ENCODE results near the gene C20orf204. TPM values are rescaled to one million over a fixed set of nuclear protein-coding genes. Genes with fewer than 3 reads are reported as not detected.

Gene C20orf204
- total and polyA plus RNA-seq, 4 donors = 0.07 to 0.59 (median 0.12) TPM

DNA sequence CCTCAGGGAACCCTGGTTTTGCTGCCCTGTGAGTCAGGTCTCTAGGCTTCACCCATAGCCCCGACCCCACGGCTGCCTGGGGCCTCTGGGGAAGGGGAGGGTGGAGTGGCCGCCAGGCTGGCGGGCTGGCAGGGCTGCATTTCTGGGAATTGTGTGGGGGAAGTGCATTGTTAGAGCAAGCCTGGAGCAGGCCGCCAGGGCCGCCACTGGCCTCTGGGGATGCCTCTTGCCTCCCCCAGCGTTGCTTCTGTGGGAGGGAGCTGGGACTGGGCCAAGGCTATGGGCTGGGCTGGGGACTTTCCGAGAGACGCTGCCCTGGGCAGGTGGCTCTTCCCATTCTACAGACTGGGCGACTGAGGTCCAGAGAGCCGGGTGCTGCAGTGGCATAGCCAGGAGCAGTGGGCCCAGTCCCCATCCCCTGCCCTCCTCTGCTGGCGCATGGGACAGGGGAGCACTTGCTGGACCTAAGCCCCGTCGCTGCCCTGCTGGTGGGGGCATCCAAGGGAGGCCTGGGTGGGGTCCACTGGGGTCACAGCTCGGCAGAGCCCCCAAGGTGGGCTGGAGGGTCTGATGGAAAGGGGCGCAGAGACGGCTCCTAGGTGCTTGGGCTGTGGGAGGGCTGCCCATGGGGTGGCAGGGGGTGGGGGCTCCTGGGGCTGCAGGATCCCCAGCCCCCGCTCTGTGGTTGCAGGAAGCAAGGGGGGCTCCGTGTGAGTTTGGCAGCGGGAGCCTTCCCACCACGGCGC, 20.1 kb downstream of the C20orf204 start:
- H3K36me3 ChIP-seq (ENCODE audit: control insufficient read depth in 4 of 4, insufficient read depth in 3 of 4, low read depth in 1 of 4, low read length in 3 of 4) = no peaks in the 10 kb centered on the region
- H3K4me1 ChIP-seq (ENCODE audit: control insufficient read depth in 4 of 4, insufficient read depth in 4 of 4, low read length in 3 of 4) = peaks cover 0 to 17% (median 7%) of the 10 kb centered on the region in 4 donors
- TF ChIP-seq, protein P1, sequence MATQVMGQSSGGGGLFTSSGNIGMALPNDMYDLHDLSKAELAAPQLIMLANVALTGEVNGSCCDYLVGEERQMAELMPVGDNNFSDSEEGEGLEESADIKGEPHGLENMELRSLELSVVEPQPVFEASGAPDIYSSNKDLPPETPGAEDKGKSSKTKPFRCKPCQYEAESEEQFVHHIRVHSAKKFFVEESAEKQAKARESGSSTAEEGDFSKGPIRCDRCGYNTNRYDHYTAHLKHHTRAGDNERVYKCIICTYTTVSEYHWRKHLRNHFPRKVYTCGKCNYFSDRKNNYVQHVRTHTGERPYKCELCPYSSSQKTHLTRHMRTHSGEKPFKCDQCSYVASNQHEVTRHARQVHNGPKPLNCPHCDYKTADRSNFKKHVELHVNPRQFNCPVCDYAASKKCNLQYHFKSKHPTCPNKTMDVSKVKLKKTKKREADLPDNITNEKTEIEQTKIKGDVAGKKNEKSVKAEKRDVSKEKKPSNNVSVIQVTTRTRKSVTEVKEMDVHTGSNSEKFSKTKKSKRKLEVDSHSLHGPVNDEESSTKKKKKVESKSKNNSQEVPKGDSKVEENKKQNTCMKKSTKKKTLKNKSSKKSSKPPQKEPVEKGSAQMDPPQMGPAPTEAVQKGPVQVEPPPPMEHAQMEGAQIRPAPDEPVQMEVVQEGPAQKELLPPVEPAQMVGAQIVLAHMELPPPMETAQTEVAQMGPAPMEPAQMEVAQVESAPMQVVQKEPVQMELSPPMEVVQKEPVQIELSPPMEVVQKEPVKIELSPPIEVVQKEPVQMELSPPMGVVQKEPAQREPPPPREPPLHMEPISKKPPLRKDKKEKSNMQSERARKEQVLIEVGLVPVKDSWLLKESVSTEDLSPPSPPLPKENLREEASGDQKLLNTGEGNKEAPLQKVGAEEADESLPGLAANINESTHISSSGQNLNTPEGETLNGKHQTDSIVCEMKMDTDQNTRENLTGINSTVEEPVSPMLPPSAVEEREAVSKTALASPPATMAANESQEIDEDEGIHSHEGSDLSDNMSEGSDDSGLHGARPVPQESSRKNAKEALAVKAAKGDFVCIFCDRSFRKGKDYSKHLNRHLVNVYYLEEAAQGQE (IDR thresholded peaks at IDR 0.05) = no peak
- TF ChIP-seq HNF4G (IDR thresholded peaks at IDR 0.05) (no peak), HNF4A (conservative IDR thresholded peaks at IDR 0.05) (no peak), SP1 (IDR thresholded peaks at IDR 0.05) (no peak), RXRA (IDR thresholded peaks at IDR 0.05) (no peak), EGR1 (IDR thresholded peaks at IDR 0.05; ENCODE audit: low read depth in 2 of 2) (no peak), GABPA (IDR thresholded peaks at IDR 0.05 in 1 of 2, conservative IDR thresholded peaks at IDR 0.05 in 1 of 2) (no peak), TAF1 (conservative IDR thresholded peaks at IDR 0.05) (no peak), FOXA1 (IDR thresholded peaks at IDR 0.05) (no peak), YY1 (IDR thresholded peaks at IDR 0.05) (no peak), JUND (IDR thresholded peaks at IDR 0.05) (no peak), NR2F2 (IDR thresholded peaks at IDR 0.05) (no peak), RAD21 (IDR thresholded peaks at IDR 0.05) (no peak), FOXA2 (IDR thresholded peaks at IDR 0.05) (no peak)
- TF ChIP-seq, protein P2, sequence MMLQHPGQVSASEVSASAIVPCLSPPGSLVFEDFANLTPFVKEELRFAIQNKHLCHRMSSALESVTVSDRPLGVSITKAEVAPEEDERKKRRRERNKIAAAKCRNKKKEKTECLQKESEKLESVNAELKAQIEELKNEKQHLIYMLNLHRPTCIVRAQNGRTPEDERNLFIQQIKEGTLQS (IDR thresholded peaks at IDR 0.05) = no peak
- TF ChIP-seq, protein P3, sequence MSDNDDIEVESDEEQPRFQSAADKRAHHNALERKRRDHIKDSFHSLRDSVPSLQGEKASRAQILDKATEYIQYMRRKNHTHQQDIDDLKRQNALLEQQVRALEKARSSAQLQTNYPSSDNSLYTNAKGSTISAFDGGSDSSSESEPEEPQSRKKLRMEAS (IDR thresholded peaks at IDR 0.05) = no peak
- TF ChIP-seq, protein P4, sequence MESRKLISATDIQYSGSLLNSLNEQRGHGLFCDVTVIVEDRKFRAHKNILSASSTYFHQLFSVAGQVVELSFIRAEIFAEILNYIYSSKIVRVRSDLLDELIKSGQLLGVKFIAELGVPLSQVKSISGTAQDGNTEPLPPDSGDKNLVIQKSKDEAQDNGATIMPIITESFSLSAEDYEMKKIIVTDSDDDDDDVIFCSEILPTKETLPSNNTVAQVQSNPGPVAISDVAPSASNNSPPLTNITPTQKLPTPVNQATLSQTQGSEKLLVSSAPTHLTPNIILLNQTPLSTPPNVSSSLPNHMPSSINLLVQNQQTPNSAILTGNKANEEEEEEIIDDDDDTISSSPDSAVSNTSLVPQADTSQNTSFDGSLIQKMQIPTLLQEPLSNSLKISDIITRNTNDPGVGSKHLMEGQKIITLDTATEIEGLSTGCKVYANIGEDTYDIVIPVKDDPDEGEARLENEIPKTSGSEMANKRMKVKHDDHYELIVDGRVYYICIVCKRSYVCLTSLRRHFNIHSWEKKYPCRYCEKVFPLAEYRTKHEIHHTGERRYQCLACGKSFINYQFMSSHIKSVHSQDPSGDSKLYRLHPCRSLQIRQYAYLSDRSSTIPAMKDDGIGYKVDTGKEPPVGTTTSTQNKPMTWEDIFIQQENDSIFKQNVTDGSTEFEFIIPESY (IDR thresholded peaks at IDR 0.05) = no peak
- TF ChIP-seq, protein P5, sequence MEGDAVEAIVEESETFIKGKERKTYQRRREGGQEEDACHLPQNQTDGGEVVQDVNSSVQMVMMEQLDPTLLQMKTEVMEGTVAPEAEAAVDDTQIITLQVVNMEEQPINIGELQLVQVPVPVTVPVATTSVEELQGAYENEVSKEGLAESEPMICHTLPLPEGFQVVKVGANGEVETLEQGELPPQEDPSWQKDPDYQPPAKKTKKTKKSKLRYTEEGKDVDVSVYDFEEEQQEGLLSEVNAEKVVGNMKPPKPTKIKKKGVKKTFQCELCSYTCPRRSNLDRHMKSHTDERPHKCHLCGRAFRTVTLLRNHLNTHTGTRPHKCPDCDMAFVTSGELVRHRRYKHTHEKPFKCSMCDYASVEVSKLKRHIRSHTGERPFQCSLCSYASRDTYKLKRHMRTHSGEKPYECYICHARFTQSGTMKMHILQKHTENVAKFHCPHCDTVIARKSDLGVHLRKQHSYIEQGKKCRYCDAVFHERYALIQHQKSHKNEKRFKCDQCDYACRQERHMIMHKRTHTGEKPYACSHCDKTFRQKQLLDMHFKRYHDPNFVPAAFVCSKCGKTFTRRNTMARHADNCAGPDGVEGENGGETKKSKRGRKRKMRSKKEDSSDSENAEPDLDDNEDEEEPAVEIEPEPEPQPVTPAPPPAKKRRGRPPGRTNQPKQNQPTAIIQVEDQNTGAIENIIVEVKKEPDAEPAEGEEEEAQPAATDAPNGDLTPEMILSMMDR (IDR thresholded peaks at IDR 0.05; ENCODE audit: low read depth, low read length, missing input control) = no peak
- no peak overlapping the region for H3K4me3 ChIP-seq (ENCODE audit: low read depth in 1 of 3, low read length in 3 of 3)
- peaks cover 0 to 2% (median under 1%) of the 10 kb centered on the region in 4 donors for H3K27me3 ChIP-seq (ENCODE audit: control insufficient read depth in 4 of 4, insufficient read depth in 4 of 4, low read length in 3 of 4)
- 35% methylated on average over 22 of the region's 22 CpGs for WGBS
- H3K9ac ChIP-seq (ENCODE audit: low read depth in 1 of 2, low read length in 2 of 2) = no peak overlapping the region
- no peak for DNase-seq (ENCODE audit: low spot score)
- peak overlapping the region; percentile 15 to 53 for H3K27ac ChIP-seq (ENCODE audit: low read depth in 1 of 2, low read length in 2 of 2)
- no peaks in the 10 kb centered on the region for H3K9me3 ChIP-seq (ENCODE audit: control insufficient read depth in 4 of 4, low read length in 3 of 4)
